Keratinocyte (primary cell): Measurements from ENCODE around the gene MTHFD1L. TPM values are rescaled to one million over a fixed set of nuclear protein-coding genes. Genes with fewer than 3 reads are reported as not detected.

Experiments
- DNase-seq: peaks from one replicate; pipeline ENCODE4 v3.0.0-alpha.2; 2011; ENCODE audit warnings: low read depth, missing footprints, low spot score
- FAIRE-seq: peaks from 2 replicates; lab custom pipeline; 2011; peaks lifted over from hg19 to GRCh38; lab: Jason Lieb, UNC
- H2AFZ ChIP-seq: 2 replicates; pipeline ENCODE4 v1.6.0; 2012; ENCODE audit warnings: low read length, control low read depth, inconsistent platforms; ENCODE audit not compliant: control insufficient read depth
- H3K27ac ChIP-seq: 2 replicates; pipeline ENCODE4 v1.5.1; 2011; ENCODE audit warnings: low read length; ENCODE audit not compliant: control insufficient read depth, insufficient read depth
- H3K27me3 ChIP-seq: 3 replicates; pipeline ENCODE4 v1.6.0; 2011; ENCODE audit warnings: low read length; ENCODE audit not compliant: control insufficient read depth, insufficient read depth; ENCODE audit errors: extremely low read depth
- H3K36me3 ChIP-seq, 2 experiments: 2 replicates in 1 of 2; 3 replicates in 1 of 2; pipeline ENCODE4 v1.5.1; 2011; ENCODE audit warnings: low read length in 2 of 2, mild to moderate bottlenecking in 1 of 2; ENCODE audit not compliant: control insufficient read depth in 2 of 2, insufficient read depth in 2 of 2; ENCODE audit errors: extremely low read depth in 1 of 2
- H3K4me1 ChIP-seq: 3 replicates; pipeline ENCODE4 v1.5.1; 2011; ENCODE audit warnings: low read length; ENCODE audit not compliant: control insufficient read depth, insufficient read depth; ENCODE audit errors: extremely low read depth
- H3K4me2 ChIP-seq: 3 replicates; pipeline ENCODE4 v1.6.0; 2011; ENCODE audit warnings: low read depth, low read length; ENCODE audit not compliant: control insufficient read depth, insufficient read depth; ENCODE audit errors: extremely low read depth
- H3K4me3 ChIP-seq, 3 experiments: fragments of 200-600 bp in 1 of 3; sonication (generic) in 1 of 3; 2 replicates in 2 of 3; 3 replicates in 1 of 3; pipeline ENCODE4 v1.5.1; 2011 to 2016; ENCODE audit warnings: low read length in 3 of 3, mild to moderate bottlenecking in 3 of 3, control low read depth in 2 of 3, inconsistent platforms in 1 of 3, low read depth in 1 of 3, mixed read lengths in 1 of 3, mixed run types in 1 of 3, moderate library complexity in 1 of 3; ENCODE audit not compliant: control insufficient read depth in 2 of 3, insufficient read depth in 2 of 3; ENCODE audit errors: extremely low read depth in 1 of 3
- H3K79me2 ChIP-seq: 2 replicates; pipeline ENCODE4 v1.6.0; 2012; ENCODE audit warnings: low read length; ENCODE audit not compliant: control insufficient read depth, insufficient read depth
- H3K9ac ChIP-seq: 3 replicates; pipeline ENCODE4 v1.6.0; 2011; ENCODE audit warnings: low read length; ENCODE audit not compliant: control insufficient read depth, insufficient read depth; ENCODE audit errors: extremely low read depth
- H3K9me1 ChIP-seq: 3 replicates; pipeline ENCODE4 v1.6.0; 2011; ENCODE audit warnings: low read length; ENCODE audit not compliant: control insufficient read depth, insufficient read depth; ENCODE audit errors: extremely low read depth
- H3K9me3 ChIP-seq: 2 replicates; pipeline ENCODE4 v1.5.1; 2012; ENCODE audit warnings: low read depth, low read length; ENCODE audit not compliant: control insufficient read depth
- H4K20me1 ChIP-seq: 3 replicates; pipeline ENCODE4 v1.6.0; 2011; ENCODE audit warnings: low read length; ENCODE audit not compliant: control insufficient read depth, insufficient read depth; ENCODE audit errors: extremely low read depth
- CTCF ChIP-seq, 3 experiments: IDR thresholded peaks in 1 of 3; conservative IDR thresholded peaks in 1 of 3; optimal IDR thresholded peaks in 1 of 3; 2 replicates in 2 of 3; 3 replicates in 1 of 3; pipeline versions ENCODE3 to v1.5.1; 2011; ENCODE audit warnings: low read length in 3 of 3, mild to moderate bottlenecking in 3 of 3, moderate library complexity in 2 of 3, control low read depth in 1 of 3, inconsistent platforms in 1 of 3; ENCODE audit not compliant: insufficient read depth in 2 of 3; ENCODE audit errors: extremely low read depth in 1 of 3
- EZH2 ChIP-seq: IDR thresholded peaks from one replicate; pipeline ENCODE4 v1.6.1; 2012; ENCODE audit warnings: inconsistent platforms, mild to moderate bottlenecking, low read length, moderate library complexity
- dilution Hi-C: fragments of 300-500 bp; cut with MboI; formaldehyde crosslinking; loops from one replicate; pipeline ENCODE4 v1.7.0; 2020; ENCODE audit warnings: low sequenced_read_pairs; ENCODE audit not compliant: extremely low pct_ligation_motif_present
- polyA plus RNA-seq, 5 experiments: library from polyadenylated mRNA; depleted of rRNA in 3 of 5; stranded (reverse) in 3 of 5; stranded (forward) in 1 of 5; unstranded in 1 of 5; fragments of >200 nt; gene quantifications; 1 replicate in 1 of 5; 2 replicates in 3 of 5; 3 replicates in 1 of 5; pipeline versions ENCODE4 v1.2.1 to v1.2.3, GENCODE V29; 2011 to 2012; ENCODE audit warnings: missing spikeins in 2 of 5, low read depth in 1 of 5, low replicate concordance in 1 of 5

The MTHFD1L gene
- polyA plus RNA-seq, 1 donor (not counting 4 experiments of a cell fraction or from before 2014, with no cell fraction given), result 38.0 TPM

GRCh38 chr6:150895928-150896632 is 30.6 kb downstream of the MTHFD1L start:
- Histone ChIP-seq H3K36me3 (peaks cover 3 to 29% of the 10 kb centered on the region in 2 experiments), H3K9me1 (no peaks in the 10 kb centered on the region), H4K20me1 (no peaks in the 10 kb centered on the region), H2AFZ (no peak overlapping the region), H3K9ac (no peak overlapping the region), H3K79me2 (no peaks in the 10 kb centered on the region), H3K9me3 (no peaks in the 10 kb centered on the region), H3K4me2 (no peak overlapping the region), H3K27me3 (no peaks in the 10 kb centered on the region), H3K4me1 (peaks cover 6% of the 10 kb centered on the region), H3K4me3 (no peak overlapping the region), H3K27ac (no peak overlapping the region)
- DNase-seq (no peak), FAIRE-seq (no peak)
- no peak for TF ChIP-seq EZH2
- TF ChIP-seq CTCF (optimal IDR thresholded peaks at IDR 0.05 in 1 of 3, IDR thresholded peaks at IDR 0.05 in 1 of 3, conservative IDR thresholded peaks at IDR 0.05 in 1 of 3; ENCODE audit: extremely low read depth in 1 of 3, insufficient read depth in 2 of 3, low read length in 3 of 3), result no peak
- dilution Hi-C loops, result no loop called here

- Histone ChIP-seq H3K4me2 (no peak overlapping the region), H3K27me3 (no peaks in the 10 kb centered on the region), H2AFZ (no peak overlapping the region), H3K9ac (no peak overlapping the region), H4K20me1 (no peaks in the 10 kb centered on the region), H3K27ac (no peak overlapping the region), H3K9me3 (no peaks in the 10 kb centered on the region), H3K79me2 (no peaks in the 10 kb centered on the region), H3K9me1 (no peaks in the 10 kb centered on the region), H3K4me1 (peaks cover 6% of the 10 kb centered on the region), H3K36me3 (peaks cover 2 to 28% of the 10 kb centered on the region in 2 experiments), H3K4me3 (no peak overlapping the region)
- dilution Hi-C loops, result no loop called here
- TF ChIP-seq EZH2 (no peak), CTCF (optimal IDR thresholded peaks at IDR 0.05 in 1 of 3, IDR thresholded peaks at IDR 0.05 in 1 of 3, conservative IDR thresholded peaks at IDR 0.05 in 1 of 3; ENCODE audit: extremely low read depth in 1 of 3, insufficient read depth in 2 of 3, low read length in 3 of 3) (no peak)
- DNase-seq (no peak), FAIRE-seq (no peak)
These were observed 32.0 kb downstream of the MTHFD1L start for GRCh38 chr6:150897400-150897943.
